HG03457 (cell line): ENCODE data around the gene NRDC.
"Not testable (repeated sequence)": the region's sequence is repeated elsewhere in the genome, so short reads cannot be mapped to it uniquely, and the experiment has no call there.

Experiments
- ATAC-seq: cut with Tn5 transposase; IDR thresholded peaks from one replicate; pipeline ENCODE4 v1.9.1; 2021; ENCODE audit warnings: moderate number of reproducible peaks; ENCODE audit not compliant: unreplicated experiment

The NRDC gene

DNA sequence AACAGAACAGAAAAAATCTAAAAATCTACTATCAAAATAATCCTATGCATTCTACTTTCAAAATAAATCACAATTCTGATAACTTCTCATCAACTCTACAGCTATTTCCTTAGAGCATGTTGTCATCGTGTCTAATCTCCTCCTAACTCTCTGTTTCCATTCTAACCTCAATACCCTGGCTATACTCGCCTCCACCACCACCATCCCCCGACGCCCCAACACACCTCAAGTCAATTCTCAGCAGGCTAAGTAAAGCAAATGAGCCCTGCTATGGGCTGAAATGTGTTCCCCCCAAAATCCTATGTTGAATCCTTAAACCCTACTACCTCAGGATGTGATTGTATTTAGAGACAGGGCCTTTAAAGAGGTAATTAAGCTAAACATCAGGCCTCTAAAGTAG lies 34.6 kb downstream of the NRDC start:
- no peak for ATAC-seq

DNA sequence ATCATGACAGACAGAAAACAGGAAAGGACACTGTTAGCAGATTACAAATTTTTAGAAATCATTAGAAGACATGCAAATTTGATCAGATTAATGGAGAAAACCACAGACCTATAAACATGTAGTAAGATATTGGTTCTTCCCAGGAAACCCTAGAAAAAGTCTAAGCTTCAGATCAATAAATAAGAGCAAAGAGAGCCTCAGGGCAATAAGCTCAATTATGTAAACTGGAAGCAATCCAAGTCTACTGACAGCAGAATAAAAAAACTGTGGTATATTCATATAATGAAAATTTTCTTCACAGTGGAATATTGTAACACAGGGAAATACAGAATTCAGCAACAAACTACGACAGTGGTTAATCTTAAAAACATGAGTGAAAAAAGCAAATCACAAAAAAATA lies 36.3 kb downstream of the NRDC start:
- no peak for ATAC-seq

DNA sequence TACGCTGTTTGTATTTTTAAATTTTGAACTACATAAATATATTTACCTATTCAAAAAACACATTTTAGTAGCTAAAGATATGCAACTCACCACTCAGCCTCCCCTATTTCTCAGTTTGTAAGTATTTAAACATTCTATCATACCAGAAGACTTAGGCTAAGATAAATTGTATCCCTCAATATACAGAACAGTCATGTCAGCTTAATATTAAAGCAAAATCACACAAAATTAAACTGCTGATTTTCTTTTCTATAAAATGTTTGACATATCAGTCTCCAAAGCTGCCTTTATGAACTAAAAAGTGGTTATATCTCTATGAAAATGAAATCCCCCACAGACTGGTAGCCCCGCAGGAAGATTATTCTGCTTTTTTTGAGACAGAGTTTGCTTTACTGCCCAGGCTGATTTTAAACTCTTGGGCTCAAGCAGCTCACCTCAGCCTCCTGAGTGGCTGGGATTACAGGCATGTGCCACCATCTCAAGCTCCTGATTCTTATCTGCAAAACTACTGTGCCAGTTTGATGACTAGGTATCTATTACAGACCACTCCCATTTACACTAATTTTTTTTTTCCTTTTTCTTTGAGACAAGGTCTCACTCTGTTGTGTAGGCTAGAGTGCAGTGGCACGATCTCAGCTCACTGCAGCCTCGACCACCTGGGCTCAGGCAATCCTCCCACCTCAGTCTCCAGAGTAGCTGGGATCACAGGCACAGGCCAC lies 37.6 kb downstream of the NRDC start:
- no peak for ATAC-seq

DNA sequence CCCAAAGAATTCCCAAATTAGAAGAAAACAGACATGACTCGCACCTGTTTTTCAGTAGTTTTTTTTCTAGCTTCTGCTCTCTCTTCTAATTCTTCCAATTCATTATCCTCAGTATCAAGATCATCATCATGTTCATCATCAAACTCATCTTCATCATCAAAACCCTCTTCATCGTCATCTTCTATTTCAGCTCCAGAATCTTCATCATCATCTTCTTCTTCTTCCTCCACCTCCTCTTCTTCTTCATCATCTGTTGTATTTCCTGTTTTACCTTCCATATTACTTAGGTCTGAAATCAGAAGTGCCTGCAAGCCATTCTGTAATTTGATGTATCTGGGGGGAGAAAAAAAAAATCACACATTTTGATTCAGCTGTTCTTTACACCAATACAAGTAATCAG lies 38.3 kb downstream of the NRDC start:
- no peak for ATAC-seq

DNA sequence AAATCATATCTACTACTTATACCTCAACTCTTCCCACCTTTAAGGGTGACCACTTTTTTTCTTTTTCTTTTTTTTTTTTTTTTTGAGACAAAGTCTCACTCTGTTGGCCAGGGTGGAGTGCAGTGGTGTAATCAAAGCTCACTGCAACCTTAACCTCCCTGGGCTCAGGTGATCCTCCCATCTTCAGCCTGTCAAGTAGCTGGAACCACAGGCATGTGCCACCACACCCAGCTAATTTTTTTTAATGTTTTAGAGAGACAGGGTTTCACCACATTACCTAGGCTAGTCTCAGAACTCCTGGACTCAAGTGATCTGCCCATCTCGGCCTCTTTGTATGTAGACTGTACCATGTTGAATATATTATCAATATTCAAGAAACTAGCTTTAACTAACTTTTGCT lies 39.4 kb downstream of the NRDC start:
- no peak for ATAC-seq

DNA sequence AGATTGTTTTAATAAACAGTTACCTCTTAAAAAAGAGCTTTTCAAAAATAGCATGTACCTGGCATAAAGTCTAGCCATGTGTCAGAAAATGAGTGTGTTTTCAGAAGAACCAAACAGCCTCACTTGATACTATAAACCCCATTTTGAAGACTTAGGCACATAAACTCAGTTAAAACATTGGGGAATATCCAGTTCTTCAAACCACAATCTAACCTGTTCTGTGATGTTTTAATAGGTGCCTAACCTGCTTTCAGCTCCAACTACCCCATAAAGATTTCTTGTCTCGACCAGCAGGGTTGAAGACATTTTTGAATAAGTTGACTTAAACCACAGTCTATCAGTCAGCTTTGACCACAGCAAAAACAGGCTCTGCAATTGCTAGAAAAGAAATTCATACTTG lies 41.3 kb downstream of the NRDC start:
- ATAC-seq = no peak

DNA sequence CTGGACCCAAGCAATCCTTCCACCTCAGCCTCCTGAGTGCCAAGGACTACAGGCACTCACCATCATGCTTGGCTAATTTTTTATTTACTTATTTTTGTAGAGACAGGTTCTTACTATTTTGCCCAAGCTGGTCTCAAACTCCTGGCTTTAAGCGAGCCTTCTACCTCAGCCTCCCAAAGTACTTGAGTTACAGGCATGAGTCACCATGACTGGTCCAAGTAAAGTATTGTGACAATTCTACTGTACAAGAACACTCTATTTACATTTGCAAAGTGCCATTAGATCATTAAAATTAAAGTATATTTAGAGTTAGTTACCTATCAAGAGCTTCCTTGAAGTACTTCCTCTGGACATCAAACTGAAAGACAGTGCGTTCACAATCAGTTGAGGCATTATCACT lies 44.8 kb downstream of the NRDC start:
- ATAC-seq = no peak

DNA sequence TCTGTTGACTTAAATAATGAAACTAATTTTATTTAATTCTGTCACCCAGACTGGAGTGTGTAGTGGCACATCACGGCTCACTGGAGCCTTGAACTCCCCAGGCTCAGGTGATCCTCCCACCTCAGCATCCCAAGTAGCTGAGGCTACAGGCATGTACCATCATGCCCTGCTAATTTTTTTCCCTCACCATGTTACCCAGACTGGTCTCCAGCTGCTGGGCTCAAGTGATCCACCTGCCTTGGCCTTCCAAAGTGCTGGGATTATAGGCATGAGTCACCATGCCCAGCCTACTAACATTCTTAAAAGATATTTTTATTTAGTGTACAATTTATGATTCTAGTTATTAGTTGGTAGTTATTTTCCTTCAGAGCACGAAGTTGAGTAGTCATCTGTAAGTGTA lies 49.5 kb downstream of the NRDC start:
- ATAC-seq = no peak

DNA sequence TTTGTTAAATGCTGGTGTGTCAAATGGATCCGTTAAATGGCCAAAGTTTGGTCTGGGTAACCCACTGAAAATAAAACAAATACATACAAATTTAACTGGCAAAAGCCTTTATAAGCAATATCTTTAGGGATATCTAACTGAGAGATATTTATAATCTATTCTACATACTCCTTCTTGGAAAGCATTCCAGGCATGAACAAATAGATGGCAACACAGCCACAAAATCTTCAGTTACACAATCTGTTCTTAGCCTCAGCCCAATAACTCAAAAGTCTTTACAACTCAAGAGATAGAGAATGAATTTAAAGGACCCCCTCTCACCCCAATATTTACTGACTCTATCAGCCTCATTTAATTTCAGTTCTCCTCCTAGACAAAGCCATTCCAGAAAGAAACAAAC lies 58.7 kb downstream of the NRDC start:
- no peak for ATAC-seq

DNA sequence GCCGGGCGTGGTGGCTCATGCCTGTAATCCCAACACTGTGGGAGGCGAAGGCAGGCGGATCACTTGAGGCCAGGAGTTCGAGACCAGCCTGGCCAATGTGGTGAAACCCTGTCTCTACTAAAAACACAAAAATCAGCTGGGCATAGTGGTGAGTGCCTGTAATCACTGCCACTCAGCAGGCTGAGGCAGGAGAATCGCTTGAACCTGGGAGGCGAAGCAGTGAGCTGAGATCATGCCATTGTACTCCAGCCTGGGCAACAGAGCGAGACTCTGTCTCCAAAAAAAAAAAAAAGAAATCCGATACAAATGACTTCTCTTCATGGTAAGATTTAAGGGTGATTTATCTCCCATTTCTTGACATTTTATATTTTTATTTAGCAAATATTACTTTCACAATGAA lies 59.5 kb downstream of the NRDC start:
- ATAC-seq = not testable (repeated sequence)

DNA sequence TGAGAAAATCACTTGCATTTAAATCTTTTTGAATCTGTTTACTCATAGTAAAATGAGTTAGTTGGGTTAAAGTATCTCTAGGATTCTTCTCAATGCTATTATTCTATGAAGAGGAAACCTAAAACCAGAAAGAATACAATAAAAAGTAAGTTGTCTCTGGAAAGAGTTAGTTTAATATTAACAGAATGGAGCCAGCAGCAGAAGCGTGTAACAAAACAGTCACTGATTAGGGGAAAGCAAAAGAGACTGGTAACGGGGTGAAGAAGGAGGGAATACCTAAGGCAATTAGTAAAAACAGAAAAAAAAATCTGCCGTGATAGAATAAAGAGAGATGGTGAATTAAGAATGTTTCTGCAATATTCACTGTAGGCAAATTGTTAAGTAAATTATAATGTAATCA lies 60.0 kb downstream of the NRDC start:
- ATAC-seq = no peak

DNA sequence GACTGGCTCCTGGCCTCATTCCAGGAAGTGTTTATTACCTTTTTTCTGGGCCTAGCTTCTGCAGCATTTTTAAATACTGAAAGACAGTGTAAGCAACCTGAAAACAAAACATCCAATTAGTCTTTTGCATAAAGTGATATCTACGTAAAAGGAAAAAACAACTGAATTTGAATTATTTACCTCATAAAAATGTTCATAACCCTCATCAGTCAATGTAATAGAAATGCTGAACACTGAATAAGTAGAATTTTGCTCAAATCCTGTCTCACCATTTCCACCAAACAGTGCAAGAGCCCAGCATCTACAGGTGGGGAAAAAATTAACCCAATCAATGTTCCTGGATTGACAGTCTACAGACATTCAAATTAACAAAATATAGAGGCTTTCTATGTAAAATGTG lies 64.0 kb downstream of the NRDC start:
- no peak for ATAC-seq

DNA sequence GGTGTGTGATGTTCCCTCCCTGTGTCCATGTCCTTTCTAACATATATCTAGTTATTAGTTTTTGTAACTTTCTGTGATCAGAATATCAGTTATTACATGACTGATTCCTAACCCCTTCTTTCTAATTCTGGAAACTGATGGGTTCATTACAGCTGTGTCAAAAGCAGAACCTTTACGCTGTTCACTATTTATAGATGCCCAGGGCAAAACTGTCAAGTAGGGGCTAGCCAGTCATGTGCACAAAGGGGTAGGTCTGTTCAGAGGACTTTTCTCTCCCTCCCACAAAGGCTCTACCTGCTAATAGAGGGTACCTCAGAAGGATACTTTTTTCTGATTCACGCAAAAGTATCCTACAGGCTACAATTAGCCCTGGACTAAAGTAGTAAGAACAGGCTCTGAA lies 79.2 kb downstream of the NRDC start:
- ATAC-seq = no peak

DNA sequence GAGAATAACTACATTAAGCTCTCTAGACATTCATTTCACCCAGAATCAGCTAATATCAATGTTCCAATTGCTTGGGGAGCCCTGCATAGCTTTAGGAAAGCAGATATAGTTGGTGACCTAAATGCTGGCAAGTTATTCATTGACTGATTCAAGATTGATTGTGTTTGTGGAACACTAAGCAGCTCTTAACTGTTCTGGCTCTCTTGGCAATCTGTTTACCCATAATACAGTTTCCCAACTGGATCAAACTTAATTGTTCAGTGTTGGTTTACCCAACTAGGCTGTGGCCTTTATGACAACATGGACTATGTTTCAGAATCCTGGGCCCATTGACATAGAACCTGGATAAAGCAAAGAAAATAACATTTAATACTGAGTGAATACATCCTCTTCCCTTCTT lies 83.7 kb downstream of the NRDC start:
- ATAC-seq = no peak

DNA sequence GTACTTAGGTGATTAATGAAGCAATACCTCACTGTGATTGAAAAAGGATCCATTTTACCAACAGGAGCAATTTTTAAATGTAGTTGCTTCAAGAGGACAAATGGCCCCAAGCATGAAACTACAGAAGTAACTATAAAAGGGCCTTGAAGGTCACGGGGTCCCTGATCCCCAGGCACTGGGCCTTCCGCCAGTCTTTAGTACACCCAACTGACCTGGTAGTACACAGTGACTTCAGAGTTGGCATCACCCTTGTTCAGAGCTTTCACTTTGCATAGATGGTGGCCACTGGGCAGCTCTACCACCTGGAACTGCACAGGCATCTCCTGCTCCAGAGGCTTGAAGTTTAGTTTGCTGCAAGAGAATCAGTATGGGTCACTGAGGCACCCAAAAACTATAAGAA lies 84.3 kb downstream of the NRDC start:
- no peak for ATAC-seq

DNA sequence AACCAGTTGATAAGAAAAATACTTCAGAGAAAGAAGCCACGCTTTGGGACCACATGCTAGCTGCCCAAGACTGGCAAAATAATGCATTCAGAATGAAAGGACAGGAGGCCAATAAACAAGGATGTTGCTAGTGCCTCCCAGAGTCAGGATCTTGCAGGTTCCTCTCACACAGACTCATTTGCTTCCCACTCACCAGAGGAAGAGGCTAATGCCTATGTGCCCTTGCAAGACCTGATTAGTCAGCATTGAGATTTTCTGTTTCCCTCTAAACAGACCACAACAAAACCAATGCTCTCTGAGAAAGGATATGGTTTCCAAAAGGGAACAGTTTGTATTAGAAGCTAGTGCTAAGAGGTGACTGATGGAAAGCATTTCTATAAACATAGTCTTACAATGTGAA lies 85.7 kb downstream of the NRDC start:
- ATAC-seq = no peak

DNA sequence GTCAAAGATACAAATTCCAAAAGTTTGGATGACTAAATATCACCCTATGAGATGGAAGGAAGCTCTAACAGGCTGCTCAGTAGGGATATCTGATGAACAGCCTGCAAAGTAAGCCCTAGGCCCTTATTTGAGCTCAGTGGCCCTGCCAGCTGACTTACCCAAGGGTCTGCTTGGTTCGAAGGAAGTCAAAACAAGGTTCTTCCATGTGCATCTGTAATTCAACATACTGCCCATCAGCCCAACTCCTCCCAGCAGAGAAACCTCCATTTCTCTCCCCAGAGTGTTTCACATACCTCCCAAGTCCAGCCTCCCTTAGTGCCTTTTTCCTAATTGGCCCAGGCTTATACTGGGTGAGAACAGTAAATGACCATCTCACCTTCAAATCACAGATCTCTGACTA lies 86.6 kb downstream of the NRDC start:
- ATAC-seq = no peak

DNA sequence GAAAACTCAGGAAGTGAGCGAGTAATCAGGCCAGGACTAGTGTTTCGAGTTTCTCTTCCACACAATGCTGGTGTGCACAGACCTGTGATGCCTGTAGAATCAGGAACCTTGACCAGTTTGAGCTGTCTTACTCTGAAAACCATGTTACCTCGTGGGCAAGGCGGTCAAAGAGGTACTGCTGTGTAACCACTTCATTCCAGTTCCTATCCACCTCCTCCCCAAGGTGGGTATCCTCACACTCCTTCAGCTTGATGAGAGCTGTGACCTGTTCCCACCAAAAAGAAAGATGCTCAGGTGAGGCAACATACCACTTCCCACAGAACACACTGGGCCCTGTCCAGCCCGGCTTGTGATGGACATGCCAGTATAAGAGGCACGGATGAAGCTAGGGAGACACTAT lies 88.1 kb downstream of the NRDC start:
- no peak for ATAC-seq

DNA sequence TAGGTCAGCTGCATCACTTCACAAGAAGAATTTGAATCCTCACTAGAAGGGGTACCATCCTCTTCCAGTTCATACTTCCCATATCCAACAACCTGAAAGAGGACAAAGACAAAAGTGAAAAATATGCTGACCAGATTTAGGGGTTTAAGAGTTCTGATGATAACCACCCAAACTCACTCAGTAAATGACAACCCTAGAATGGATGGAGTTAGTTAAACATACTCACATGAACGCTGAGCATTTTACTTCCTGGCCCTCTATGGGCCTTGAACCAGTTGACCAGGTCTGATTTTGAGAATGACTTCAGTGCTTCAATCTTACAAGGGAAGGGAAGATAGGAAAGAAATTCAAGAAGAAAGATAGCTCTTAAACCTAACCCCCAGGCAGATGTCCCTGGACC lies 89.2 kb downstream of the NRDC start:
- ATAC-seq = no peak

DNA sequence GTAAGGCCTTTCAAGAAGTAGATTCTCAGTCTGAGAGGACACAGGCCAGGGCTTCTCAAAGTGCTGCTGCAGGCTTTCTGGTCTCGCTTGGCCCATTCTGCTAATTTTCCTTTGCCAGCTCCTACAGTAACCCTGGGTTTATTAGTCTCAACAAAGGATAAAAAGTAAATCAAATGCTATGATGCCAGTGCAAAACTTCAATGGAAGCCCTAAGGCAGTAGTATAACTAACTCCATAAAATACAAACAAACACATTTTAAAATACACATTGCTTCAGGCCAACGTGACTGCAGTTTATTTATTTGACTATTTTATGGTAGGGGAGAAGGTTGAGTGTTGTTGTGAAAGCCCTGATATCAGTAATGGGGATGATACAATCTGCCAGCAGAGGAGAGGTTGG lies 89.6 kb downstream of the NRDC start:
- ATAC-seq = no peak

DNA sequence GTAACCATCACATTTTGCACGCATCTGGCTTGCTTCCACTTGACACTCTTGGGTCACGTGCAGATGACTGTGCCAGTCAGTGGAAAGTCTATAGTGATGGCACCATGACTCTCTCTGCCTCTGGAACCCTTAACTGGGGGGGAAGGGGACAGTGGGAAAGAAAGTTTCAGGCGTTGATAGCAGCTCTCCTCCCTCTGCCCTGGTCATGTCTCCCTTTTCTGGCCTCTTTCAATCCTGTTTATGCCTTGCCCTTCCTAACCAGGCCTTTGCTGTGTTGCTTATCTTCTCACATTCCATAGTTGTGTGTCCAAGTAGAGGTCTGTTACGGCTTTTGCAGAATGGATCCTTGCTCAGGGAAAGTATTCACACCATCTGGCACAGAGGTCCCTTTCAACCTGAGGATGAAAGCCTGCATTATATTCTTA lies 93.5 kb downstream of the NRDC start:
- ATAC-seq = no peak

DNA sequence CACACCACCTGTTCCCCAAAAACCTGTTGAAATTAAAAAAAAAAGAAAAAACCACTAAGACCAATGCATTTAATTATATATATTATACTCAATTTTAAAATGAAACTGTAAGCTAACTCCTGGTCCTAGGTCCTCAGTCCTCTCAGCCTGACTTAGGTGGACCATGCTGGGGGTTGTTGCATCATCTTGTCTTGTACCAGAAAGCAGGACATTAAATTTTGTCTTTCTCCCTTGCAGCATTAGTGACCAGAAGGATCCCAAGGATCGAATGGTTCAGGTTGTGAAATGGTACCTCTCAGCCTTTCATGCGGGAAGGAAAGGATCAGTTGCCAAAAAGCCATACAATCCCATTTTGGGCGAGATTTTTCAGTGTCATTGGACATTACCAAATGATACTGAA lies 97.6 kb downstream of the NRDC start:
- no peak for ATAC-seq

DNA sequence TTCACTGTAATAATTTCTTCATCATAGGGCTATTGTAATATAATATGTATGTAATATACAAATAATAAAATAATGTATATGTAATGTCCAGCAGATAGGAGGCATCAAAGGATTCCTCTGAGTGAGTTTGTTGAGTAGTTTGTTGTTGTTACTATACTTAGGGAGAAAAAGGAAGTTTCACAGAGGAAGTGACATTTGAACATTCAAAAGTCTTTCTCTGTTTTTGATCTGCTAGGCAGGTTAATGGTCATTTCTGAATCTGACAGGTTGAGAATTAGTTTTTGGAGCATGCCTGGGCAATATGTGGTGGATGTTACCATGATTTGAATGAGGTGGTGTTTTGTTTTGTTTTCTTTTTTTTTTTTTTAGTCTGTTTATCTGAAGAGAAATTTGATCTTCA lies 102.1 kb downstream of the NRDC start:
- no peak for ATAC-seq
